ENCODE data around the gene RIPK3.

DNA sequence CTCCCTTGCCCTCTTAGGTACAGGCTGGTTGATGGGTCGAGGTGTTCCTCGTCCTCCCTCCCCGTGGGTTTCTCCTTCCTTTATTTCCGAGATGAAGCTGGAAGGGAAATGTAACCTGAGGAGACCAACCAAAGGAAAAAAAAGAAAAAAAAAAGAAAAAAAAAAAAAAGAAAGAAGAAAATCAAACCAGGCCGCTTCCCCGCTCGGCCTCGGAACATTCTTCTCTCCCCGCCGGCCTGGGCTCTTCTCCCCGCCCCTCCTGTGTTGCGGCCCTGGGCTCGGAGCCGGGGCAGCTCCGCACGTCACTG is 26.6 kb upstream of the RIPK3 start:
- TF ChIP-seq CTCF (IDR thresholded peaks at IDR 0.05) (no peak), POLR2A (IDR thresholded peaks at IDR 0.05) (no peak)
